ENCODE measurements around the gene FKBP1C.
"Not testable (repeated sequence)": the region's sequence is repeated elsewhere in the genome, so short reads cannot be mapped to it uniquely, and the experiment has no call there.

Gene FKBP1C

GRCh38 chr6:63211343-63211742 lies at the start of gene FKBP1C:
Gene FKBP1C (plus strand): TSS chr6:63211469.
- DNase-seq (ENCODE audit: low read depth); H3K4me3 ChIP-seq (ENCODE audit: low read depth, low read length): not testable (repeated sequence)

- H3K4me3 ChIP-seq (ENCODE audit: low read depth, low read length); DNase-seq (ENCODE audit: low read depth): not testable (repeated sequence)
These were observed 47.0 kb upstream of the FKBP1C start for GRCh38 chr6:63164047-63164803.

GRCh38 chr6:63174173-63174572 lies 37.1 kb upstream of the FKBP1C start:
- H3K4me3 ChIP-seq (ENCODE audit: low read depth, low read length), result no peak overlapping the region
- no peak for DNase-seq (ENCODE audit: low read depth)

- DNase-seq (ENCODE audit: low read depth), result no peak
- H3K4me3 ChIP-seq (ENCODE audit: low read depth, low read length), result no peak overlapping the region
These were observed 35.1 kb upstream of the FKBP1C start for GRCh38 chr6:63176181-63176580.

- H3K4me3 ChIP-seq (ENCODE audit: low read depth, low read length), result no peak overlapping the region
- DNase-seq (ENCODE audit: low read depth), result no peak
These were observed 30.9 kb upstream of the FKBP1C start for GRCh38 chr6:63180367-63180766.

- DNase-seq (ENCODE audit: low read depth), result no peak
- no peak overlapping the region for H3K4me3 ChIP-seq (ENCODE audit: low read depth, low read length)
These were observed 24.3 kb upstream of the FKBP1C start for GRCh38 chr6:63186970-63187369.

- DNase-seq (ENCODE audit: low read depth), result no peak
- no peak overlapping the region for H3K4me3 ChIP-seq (ENCODE audit: low read depth, low read length)
These were observed 22.4 kb upstream of the FKBP1C start for GRCh38 chr6:63188828-63189227.

- H3K4me3 ChIP-seq (ENCODE audit: low read depth, low read length), result no peak overlapping the region
- DNase-seq (ENCODE audit: low read depth), result no peak
These were observed 17.9 kb upstream of the FKBP1C start for GRCh38 chr6:63193324-63193723.

GRCh38 chr6:63197741-63198140 lies 13.5 kb upstream of the FKBP1C start:
- no peak overlapping the region for H3K4me3 ChIP-seq (ENCODE audit: low read depth, low read length)
- DNase-seq (ENCODE audit: low read depth), result no peak

GRCh38 chr6:63213325-63213724 lies 2.1 kb downstream of the FKBP1C start:
- no peak overlapping the region for H3K4me3 ChIP-seq (ENCODE audit: low read depth, low read length)

GRCh38 chr6:63214816-63215215 lies 3.5 kb downstream of the FKBP1C start:
- no peak for DNase-seq (ENCODE audit: low read depth)

More at GRCh38 chr6:63213325-63213724, 2.1 kb downstream of the FKBP1C start:
- DNase-seq (ENCODE audit: low read depth), result no peak

GRCh38 chr6:63224179-63224578 lies 12.9 kb downstream of the FKBP1C start:
- DNase-seq (ENCODE audit: low read depth), result no peak
- no peak overlapping the region for H3K4me3 ChIP-seq (ENCODE audit: low read depth, low read length)

More at GRCh38 chr6:63214816-63215215, 3.5 kb downstream of the FKBP1C start:
- no peak overlapping the region for H3K4me3 ChIP-seq (ENCODE audit: low read depth, low read length)

GRCh38 chr6:63225987-63226386 lies 14.7 kb downstream of the FKBP1C start:
- not testable (repeated sequence) for DNase-seq (ENCODE audit: low read depth)

GRCh38 chr6:63227928-63228894 lies 16.9 kb downstream of the FKBP1C start:
- H3K4me3 ChIP-seq (ENCODE audit: low read depth, low read length); DNase-seq (ENCODE audit: low read depth): not testable (repeated sequence)

More at GRCh38 chr6:63225987-63226386, 14.7 kb downstream of the FKBP1C start:
- H3K4me3 ChIP-seq (ENCODE audit: low read depth, low read length), result not testable (repeated sequence)

- not testable (repeated sequence) for DNase-seq (ENCODE audit: low read depth); H3K4me3 ChIP-seq (ENCODE audit: low read depth, low read length)
These were observed 18.8 kb downstream of the FKBP1C start for GRCh38 chr6:63230027-63230426.

GRCh38 chr6:63230511-63230910 lies 19.2 kb downstream of the FKBP1C start:
- H3K4me3 ChIP-seq (ENCODE audit: low read depth, low read length); DNase-seq (ENCODE audit: low read depth): not testable (repeated sequence)

GRCh38 chr6:63236398-63236817 lies 25.1 kb downstream of the FKBP1C start:
- no peak for DNase-seq (ENCODE audit: low read depth)

GRCh38 chr6:63245420-63245819 lies 34.2 kb downstream of the FKBP1C start:
- H3K4me3 ChIP-seq (ENCODE audit: low read depth, low read length), result no peak overlapping the region

More at GRCh38 chr6:63236398-63236817, 25.1 kb downstream of the FKBP1C start:
- no peak overlapping the region for H3K4me3 ChIP-seq (ENCODE audit: low read depth, low read length)

GRCh38 chr6:63245909-63246308 lies 34.6 kb downstream of the FKBP1C start:
- no peak for DNase-seq (ENCODE audit: low read depth)
- no peak overlapping the region for H3K4me3 ChIP-seq (ENCODE audit: low read depth, low read length)

More at GRCh38 chr6:63245420-63245819, 34.2 kb downstream of the FKBP1C start:
- no peak for DNase-seq (ENCODE audit: low read depth)

GRCh38 chr6:63246581-63246980 lies 35.3 kb downstream of the FKBP1C start:
- H3K4me3 ChIP-seq (ENCODE audit: low read depth, low read length), result no peak overlapping the region
- DNase-seq (ENCODE audit: low read depth), result no peak

Measured in skeletal muscle cell (primary cell).